Tibial artery (tissue), 4 donors: ENCODE results near the gene MLN.

ENCODE experiments used
- DNase-seq, 2 donors: peaks; one replicate each; pipeline ENCODE4 v3.0.0-alpha.2; 2019
- H3K27ac ChIP-seq, 2 donors: fragments of 200-600 bp; sonication (generic) in 1 of 2; 1 replicate in 1 of 2; 2 replicates in 1 of 2; pipeline ENCODE4 v1.5.1; 2018 to 2019; ENCODE audit warnings: mild to moderate bottlenecking in 1 of 2
- H3K27me3 ChIP-seq, 2 donors: fragments of 200-600 bp; sonication (generic) in 1 of 2; one replicate each; pipeline versions ENCODE4 v1.5.1 to v1.6.0; 2016 to 2019
- H3K36me3 ChIP-seq, 3 donors: fragments of 200-600 bp; sonication (generic) in 2 of 3; one replicate each; pipeline ENCODE4 v1.5.1; 2016 to 2019; ENCODE audit warnings: mild to moderate bottlenecking in 2 of 3
- H3K4me1 ChIP-seq, 4 donors: fragments of 200-600 bp; sonication (generic) in 2 of 4; 1 replicate in 3 of 4; 2 replicates in 1 of 4; pipeline ENCODE4 v1.5.1; 2016 to 2019
- H3K4me3 ChIP-seq, 2 donors: fragments of 200-600 bp; sonication (generic) in 1 of 2; 1 replicate in 1 of 2; 2 replicates in 1 of 2; pipeline ENCODE4 v1.5.1; 2018 to 2019; ENCODE audit warnings: mild to moderate bottlenecking in 2 of 2
- H3K9me3 ChIP-seq, 3 donors: fragments of 200-600 bp; sonication (generic) in 1 of 3; one replicate each; pipeline ENCODE4 v1.5.1; 2016 to 2019
- CTCF ChIP-seq, 2 experiments: fragments of 200-600 bp in 1 of 2; fragments of 450-650 bp in 1 of 2; IDR thresholded peaks; one replicate each; pipeline ENCODE4 v1.5.1; 2017 to 2019; ENCODE audit warnings: antibody characterized with exemption in 2 of 2, mild to moderate bottlenecking in 1 of 2, moderate library complexity in 1 of 2
- intact Hi-C: fragments of 100-400 bp; cut with DNase I; formaldehyde crosslinking; loops from one replicate; pipeline ENCODE4 v1.15.0; 2023; ENCODE audit warnings: low total_unique reads

MLN gene

GRCh38 chr6:33761581-33761921, 42.3 kb downstream of the MLN start:
- Histone ChIP-seq H3K27ac (no peak overlapping the region), H3K4me3 (no peak overlapping the region), H3K36me3 (no peaks in the 10 kb centered on the region), H3K27me3 (peaks cover 0 to 3% of the 10 kb centered on the region in 2 donors), H3K9me3 (no peaks in the 10 kb centered on the region), H3K4me1 (peaks cover 0 to 5% (median 0%) of the 10 kb centered on the region in 4 donors)
- DNase-seq, result no peak
- TF ChIP-seq CTCF (IDR thresholded peaks at IDR 0.05), result no peak
- intact Hi-C loops, result loop anchor here (10.0 kb wide), 2 partner anchors 47 to 263 kb away; partner anchors contain the start of gene UQCC2

DNA sequence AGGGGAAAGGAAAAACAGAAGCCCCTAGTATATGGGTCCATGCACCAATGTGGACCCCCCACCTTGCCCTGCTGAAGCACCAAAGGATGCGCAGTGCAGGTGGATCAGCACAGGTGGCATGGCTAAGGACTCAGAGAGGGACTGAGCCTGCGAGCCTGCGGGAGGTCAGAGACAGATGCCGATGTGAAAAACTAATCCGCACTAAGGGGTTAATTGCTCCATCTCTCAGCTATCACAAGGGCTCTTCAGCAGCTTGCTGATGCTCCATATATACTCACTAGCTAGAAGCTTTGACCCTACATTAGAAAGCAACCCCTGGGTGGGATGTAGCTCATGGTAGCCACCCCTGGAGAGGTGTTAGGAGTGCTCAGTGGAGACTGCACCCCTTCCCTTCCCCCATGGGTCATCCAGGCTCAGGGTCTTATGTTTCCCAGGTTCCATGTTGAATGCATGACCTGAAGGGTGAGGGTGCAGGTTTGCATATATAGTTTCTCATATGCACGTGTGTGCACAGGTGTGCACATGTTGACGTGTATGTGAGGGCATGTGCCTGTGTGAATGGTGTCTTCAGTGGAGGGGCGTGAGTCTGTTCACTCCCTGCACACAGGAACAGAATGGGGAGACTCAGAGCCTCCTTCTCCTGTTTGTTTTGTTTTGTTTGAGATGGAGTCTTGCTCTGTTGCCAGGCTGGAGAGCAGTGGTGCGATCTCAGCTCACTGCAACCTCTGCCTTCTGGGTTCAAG, 43.7 kb downstream of the MLN start:
- H3K4me3 ChIP-seq, result no peak overlapping the region
- H3K27me3 ChIP-seq, result peaks cover 0 to 7% of the 10 kb centered on the region in 2 donors
- peaks cover 0 to 5% (median 0%) of the 10 kb centered on the region in 4 donors for H3K4me1 ChIP-seq
- intact Hi-C loops, result loop anchor here (10.0 kb wide), 2 partner anchors 45 to 265 kb away; partner anchors contain the start of gene UQCC2
- TF ChIP-seq CTCF (IDR thresholded peaks at IDR 0.05), result no peak
- no peak for DNase-seq
- H3K9me3 ChIP-seq, result no peaks in the 10 kb centered on the region
- H3K27ac ChIP-seq, result no peak overlapping the region
- no peaks in the 10 kb centered on the region for H3K36me3 ChIP-seq

DNA sequence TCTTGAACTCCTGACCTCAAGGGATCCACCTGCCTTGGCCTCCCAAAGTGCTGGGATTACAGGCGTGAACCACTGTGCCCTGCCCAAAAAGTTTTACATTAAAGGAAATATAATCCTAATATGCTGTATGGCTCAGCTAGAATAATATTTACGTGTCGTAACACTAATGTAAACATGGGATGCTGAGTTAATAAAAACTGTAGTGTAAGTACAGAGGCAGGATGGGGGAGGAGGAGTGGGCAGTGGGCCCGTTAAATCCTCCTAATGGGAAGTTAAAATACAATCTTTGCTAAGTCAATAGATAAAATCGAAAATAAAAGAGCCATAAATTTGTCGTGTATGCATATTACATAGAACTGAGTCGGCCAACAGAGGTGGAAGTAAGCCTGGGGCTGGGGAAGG, 45.0 kb downstream of the MLN start:
- Histone ChIP-seq H3K4me1 (peaks cover 0 to 5% (median 0%) of the 10 kb centered on the region in 4 donors), H3K4me3 (no peak overlapping the region), H3K9me3 (no peaks in the 10 kb centered on the region), H3K36me3 (no peaks in the 10 kb centered on the region), H3K27ac (no peak overlapping the region), H3K27me3 (peaks cover 0 to 13% of the 10 kb centered on the region in 2 donors)
- TF ChIP-seq CTCF (IDR thresholded peaks at IDR 0.05), result no peak
- intact Hi-C loops, result no loop called here
- no peak for DNase-seq

DNA sequence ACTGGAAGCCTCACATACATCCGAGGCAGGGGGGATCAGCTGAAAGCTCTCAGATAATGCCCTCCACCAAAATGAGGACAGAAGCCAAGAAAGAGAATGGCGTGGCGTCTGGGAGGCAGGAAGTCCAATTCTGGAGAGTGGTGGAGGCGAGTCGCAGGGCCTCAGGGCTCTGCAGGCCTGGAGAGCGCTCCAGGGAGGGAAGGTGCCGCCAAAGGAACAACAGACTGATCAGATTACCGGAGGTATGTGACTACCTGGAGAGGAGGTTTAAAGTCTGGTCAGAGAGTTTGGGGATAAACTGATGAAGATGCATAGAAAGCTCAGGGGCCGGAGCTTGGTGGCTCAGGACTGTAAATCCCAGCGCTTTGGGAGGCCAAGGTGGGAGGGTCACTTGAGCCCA, 45.9 kb downstream of the MLN start:
- DNase-seq, result no peak
- Histone ChIP-seq H3K9me3 (no peaks in the 10 kb centered on the region), H3K4me3 (no peak overlapping the region), H3K4me1 (peaks cover 0 to 5% (median 0%) of the 10 kb centered on the region in 4 donors), H3K27me3 (peaks cover 0 to 13% of the 10 kb centered on the region in 2 donors), H3K27ac (no peak overlapping the region), H3K36me3 (no peaks in the 10 kb centered on the region)
- intact Hi-C loops, result no loop called here
- no peak for TF ChIP-seq CTCF (IDR thresholded peaks at IDR 0.05)

DNA sequence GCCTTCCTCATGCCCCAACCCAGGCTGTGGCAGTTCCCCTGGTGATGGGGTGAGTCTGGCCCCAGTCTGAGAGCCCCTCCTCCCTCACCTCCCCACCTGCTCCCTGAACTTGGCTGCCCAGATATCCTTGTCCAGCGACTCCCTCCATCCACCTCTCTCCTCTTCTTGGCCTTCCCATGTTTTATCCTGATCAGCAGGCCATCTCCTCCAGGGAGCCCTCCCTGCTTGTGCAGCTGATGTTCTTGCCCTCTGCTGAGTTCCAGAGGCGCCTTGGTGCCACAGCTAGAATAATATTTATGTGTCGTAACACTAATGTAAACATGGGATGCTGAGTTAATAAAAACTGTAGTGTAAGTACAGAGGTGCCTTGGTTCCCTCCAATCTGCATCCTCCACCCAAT, 46.7 kb downstream of the MLN start:
- Histone ChIP-seq H3K4me3 (no peak overlapping the region), H3K27me3 (peaks cover 0 to 13% of the 10 kb centered on the region in 2 donors), H3K9me3 (no peaks in the 10 kb centered on the region), H3K36me3 (no peaks in the 10 kb centered on the region), H3K27ac (no peak overlapping the region), H3K4me1 (peaks cover 0 to 3% (median 0%) of the 10 kb centered on the region in 4 donors)
- DNase-seq, result no peak
- intact Hi-C loops, result no loop called here
- no peak for TF ChIP-seq CTCF (IDR thresholded peaks at IDR 0.05)
